ENCODE data around the gene MDP1.

DNA sequence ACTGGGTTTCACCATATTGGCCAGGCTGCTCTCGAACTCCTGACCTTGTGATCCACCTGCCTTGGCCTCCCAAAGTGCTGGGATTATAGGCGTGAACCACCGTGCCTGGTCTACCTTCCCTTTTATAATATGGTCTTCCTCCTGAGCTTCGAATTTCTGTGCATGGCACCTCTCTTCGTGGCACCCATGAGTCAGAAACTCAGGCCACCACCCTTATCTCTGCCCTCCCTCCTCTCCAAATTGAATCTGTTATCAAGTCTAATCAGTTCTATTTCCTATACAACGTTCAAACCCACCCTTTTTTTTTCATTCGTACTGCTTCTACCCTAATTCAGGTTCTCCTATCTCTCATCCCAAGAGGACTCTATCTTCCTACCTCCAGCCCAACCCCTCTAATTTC is 31.6 kb upstream of the MDP1 start:
- TF ChIP-seq YY1 (IDR thresholded peaks at IDR 0.05; ENCODE audit: insufficient read depth, insufficient read length) (no peak), ZNF274 (IDR thresholded peaks at IDR 0.05; ENCODE audit: low read depth, low read length) (no peak), SUZ12 (IDR thresholded peaks at IDR 0.05; ENCODE audit: extremely low read depth, insufficient read depth, insufficient read length) (no peak)

Measured in NT2/D1 (cell line).